ENCODE data around the gene SFTPB.

GRCh38 chr2:85623991-85624390 lies 44.0 kb downstream of the SFTPB start:
- TF ChIP-seq CTCF (IDR thresholded peaks at IDR 0.05) (no peak), POLR2AphosphoS5 (IDR thresholded peaks at IDR 0.05) (no peak)
